Measurements from ENCODE around the gene RNF41.
"Not testable (repeated sequence)": the region's sequence is repeated elsewhere in the genome, so short reads cannot be mapped to it uniquely, and the experiment has no call there.

The RNF41 gene

GRCh38 chr12:56163533-56164344, 58.0 kb downstream of the RNF41 start:
- DNase-seq = no peak

GRCh38 chr12:56162468-56163290, 59.0 kb downstream of the RNF41 start:
- DNase-seq = no peak

GRCh38 chr12:56161690-56162351, 59.9 kb downstream of the RNF41 start:
- DNase-seq = no peak

- DNase-seq = no peak
Observed at GRCh38 chr12:56160894-56161689, 60.6 kb downstream of the RNF41 start.

GRCh38 chr12:56160193-56160763, 61.4 kb downstream of the RNF41 start:
- no peak for DNase-seq

GRCh38 chr12:56159482-56160192, 62.1 kb downstream of the RNF41 start:
- no peak for DNase-seq

- no peak for DNase-seq
Observed at GRCh38 chr12:56158926-56159461, 62.7 kb downstream of the RNF41 start.

GRCh38 chr12:56158029-56158925, 63.4 kb downstream of the RNF41 start, which contains the start of gene MYL6:
Gene MYL6 (plus strand): TSS chr12:56158359. CDS start chr12:56158402, 43 bp downstream.
- peak; percentile 90 for DNase-seq

GRCh38 chr12:56157201-56158028, 64.3 kb downstream of the RNF41 start:
- peak; percentile 67 for DNase-seq

- DNase-seq = not testable (repeated sequence)
Observed at GRCh38 chr12:56156464-56157200, 65.1 kb downstream of the RNF41 start.

- DNase-seq = no peak
Observed at GRCh38 chr12:56155256-56155845, 66.4 kb downstream of the RNF41 start.

GRCh38 chr12:56154818-56155217, 66.9 kb downstream of the RNF41 start:
- no peak for DNase-seq

- no peak for DNase-seq
Observed at GRCh38 chr12:56154246-56154771, 67.4 kb downstream of the RNF41 start.

- DNase-seq = no peak
Observed at GRCh38 chr12:56153678-56154065, 68.0 kb downstream of the RNF41 start.

- DNase-seq = no peak
Observed at GRCh38 chr12:56152756-56153677, 68.7 kb downstream of the RNF41 start.

Data from NCI-H187 treated with DMSO at 0.1 percent for 48 hours (cell line).